Measurements from ENCODE around the gene CHDH.

The CHDH gene

DNA sequence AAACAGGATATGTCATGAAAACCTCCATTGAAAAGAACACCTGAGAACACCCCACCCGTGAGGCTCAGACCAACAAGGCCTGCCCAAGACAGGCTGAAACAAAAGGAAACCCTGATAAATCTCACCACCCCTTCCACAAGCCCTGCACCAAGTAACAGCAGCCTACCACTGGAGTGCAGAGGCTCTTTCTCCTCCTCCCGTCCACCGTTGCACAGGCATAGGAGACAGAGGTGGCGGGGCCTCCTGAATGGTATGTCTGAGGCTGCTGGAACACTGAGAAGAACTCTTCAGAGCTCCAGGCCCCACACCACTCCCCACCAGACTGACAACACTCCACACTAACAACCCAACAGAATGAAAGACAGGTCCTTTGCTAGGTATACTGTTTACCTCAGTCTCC, 21.4 kb downstream of the CHDH start:
- H3K27me3 ChIP-seq (replicated peaks), result no peaks in the 10 kb centered on the region
- H3K4me3 ChIP-seq (ENCODE audit: low read depth, low read length), result no peak overlapping the region
- in situ Hi-C loops (cut with HindIII; ENCODE audit: low pct_ligation_motif_present, low sequenced_read_pairs), result no loop called here
- DNase-seq, result no peak
- H3K36me3 ChIP-seq (replicated peaks), result no peaks in the 10 kb centered on the region
- TF ChIP-seq, protein P1, sequence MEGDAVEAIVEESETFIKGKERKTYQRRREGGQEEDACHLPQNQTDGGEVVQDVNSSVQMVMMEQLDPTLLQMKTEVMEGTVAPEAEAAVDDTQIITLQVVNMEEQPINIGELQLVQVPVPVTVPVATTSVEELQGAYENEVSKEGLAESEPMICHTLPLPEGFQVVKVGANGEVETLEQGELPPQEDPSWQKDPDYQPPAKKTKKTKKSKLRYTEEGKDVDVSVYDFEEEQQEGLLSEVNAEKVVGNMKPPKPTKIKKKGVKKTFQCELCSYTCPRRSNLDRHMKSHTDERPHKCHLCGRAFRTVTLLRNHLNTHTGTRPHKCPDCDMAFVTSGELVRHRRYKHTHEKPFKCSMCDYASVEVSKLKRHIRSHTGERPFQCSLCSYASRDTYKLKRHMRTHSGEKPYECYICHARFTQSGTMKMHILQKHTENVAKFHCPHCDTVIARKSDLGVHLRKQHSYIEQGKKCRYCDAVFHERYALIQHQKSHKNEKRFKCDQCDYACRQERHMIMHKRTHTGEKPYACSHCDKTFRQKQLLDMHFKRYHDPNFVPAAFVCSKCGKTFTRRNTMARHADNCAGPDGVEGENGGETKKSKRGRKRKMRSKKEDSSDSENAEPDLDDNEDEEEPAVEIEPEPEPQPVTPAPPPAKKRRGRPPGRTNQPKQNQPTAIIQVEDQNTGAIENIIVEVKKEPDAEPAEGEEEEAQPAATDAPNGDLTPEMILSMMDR (IDR thresholded peaks at IDR 0.05; ENCODE audit: low read depth, low read length, missing control alignments), result no peak
- H3K27ac ChIP-seq, result no peak overlapping the region

DNA sequence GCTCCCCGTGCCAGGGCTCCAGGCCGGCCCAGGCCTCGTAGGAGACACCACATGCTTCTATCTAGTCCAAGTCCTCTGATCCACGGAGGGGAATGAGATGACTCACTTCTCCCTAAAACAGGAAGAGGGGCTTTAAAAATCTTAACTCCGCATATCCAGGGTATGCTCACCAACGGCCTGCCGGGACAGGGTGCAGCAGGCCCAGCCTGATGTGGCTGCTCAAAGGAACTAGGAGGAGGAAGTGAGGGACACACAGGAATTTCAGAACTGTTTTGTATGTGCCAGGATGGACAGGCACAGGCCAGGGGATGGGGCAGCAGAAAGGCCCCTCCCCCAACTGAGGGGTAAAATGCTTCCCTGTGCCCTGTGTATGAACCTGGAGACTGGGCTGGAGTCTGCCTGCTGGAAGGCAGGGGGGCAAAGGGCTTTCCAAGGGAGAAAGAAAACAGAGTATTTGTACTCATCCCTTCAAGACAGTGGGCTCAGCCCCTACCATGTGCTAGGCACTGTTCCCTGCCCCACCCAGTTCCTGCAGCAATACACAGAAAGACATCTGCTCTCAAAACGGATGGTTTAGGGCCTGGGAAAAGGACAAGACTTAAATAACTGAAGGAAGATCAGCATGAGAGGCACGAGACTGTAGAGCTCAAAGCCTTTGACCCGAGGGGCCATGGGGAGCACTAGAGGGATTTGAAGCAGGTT, 22.1 kb downstream of the CHDH start:
- Histone ChIP-seq H3K27me3 (replicated peaks) (no peaks in the 10 kb centered on the region), H3K36me3 (replicated peaks) (no peaks in the 10 kb centered on the region), H3K4me3 (ENCODE audit: low read depth, low read length) (no peak overlapping the region), H3K27ac (no peak overlapping the region)
- TF ChIP-seq, protein P1 (IDR thresholded peaks at IDR 0.05; ENCODE audit: low read depth, low read length, missing control alignments), result no peak
- in situ Hi-C loops (cut with HindIII; ENCODE audit: low pct_ligation_motif_present, low sequenced_read_pairs), result no loop called here
- DNase-seq, result no peak

DNA sequence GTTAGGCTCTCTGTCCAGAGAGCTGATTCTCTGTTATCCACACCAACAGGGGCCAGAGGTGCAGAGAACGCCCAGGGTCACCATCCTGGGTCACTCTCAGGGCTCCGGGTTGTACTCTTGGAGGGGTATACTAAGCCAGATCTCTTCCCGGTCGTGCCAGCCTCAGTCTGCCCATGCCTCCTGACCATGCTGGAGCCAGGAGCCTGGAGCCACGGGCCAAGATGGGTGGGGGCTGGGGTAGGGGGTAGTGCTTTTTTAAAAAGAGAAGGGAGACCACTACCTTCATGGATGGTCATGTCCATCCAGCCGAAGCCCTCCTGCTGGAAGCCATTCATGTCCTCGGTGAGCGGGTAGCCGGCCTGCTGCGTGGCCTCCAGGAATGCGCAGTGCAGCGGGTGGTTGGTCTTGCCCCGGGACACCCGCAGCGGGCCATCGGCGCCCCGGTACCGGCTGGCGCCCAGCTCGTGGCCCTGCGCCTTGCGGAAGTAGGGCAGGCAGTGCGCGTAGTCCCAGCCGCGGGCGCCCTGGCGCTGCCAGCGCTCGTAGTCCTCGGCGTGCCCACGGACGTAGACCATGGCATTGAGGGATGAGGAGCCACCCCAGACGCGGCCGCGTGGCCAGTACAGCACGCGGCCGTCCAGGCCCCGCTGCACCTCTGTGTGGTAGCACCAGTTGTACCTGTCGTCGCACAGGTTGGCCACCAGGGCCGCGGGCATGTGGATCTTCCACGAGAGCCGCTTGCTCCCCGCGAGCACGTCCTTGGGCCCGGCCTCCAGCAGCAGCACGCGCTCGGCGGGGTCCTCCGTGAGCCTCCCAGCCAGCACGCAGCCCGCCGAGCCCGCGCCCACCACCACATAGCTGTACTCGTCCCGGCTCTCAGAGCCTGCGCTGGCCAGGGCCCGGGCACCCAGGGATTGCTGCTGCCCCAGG, 22.9 kb downstream of the CHDH start:
- no peak overlapping the region for H3K4me3 ChIP-seq (ENCODE audit: low read depth, low read length)
- in situ Hi-C loops (cut with HindIII; ENCODE audit: low pct_ligation_motif_present, low sequenced_read_pairs), result no loop called here
- no peaks in the 10 kb centered on the region for H3K36me3 ChIP-seq (replicated peaks)
- TF ChIP-seq, protein P1 (IDR thresholded peaks at IDR 0.05; ENCODE audit: low read depth, low read length, missing control alignments), result no peak
- no peak for DNase-seq
- no peaks in the 10 kb centered on the region for H3K27me3 ChIP-seq (replicated peaks)
- H3K27ac ChIP-seq, result no peak overlapping the region

DNA sequence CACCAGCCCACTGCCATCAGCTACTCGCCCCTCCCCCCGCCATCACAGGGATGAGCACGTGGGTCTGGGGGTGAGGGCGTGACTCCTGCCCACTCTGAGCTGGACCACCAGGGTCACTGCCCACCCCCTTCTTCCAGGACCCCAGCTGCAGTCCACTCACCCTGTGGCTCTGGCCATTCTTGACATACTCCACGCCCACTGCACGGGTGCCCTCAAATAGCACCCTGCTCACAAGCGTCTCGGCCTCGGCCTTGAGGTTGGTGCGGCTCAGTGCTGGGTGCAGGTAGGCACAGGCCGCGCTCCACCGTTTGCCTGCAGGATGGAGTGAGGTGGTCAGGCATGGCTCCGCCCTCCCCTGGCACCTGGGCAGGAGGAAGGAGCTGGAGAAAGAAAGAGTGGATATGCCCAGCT, 23.9 kb downstream of the CHDH start:
- in situ Hi-C loops (cut with HindIII; ENCODE audit: low pct_ligation_motif_present, low sequenced_read_pairs), result no loop called here
- Histone ChIP-seq H3K27ac (no peak overlapping the region), H3K27me3 (replicated peaks) (no peaks in the 10 kb centered on the region), H3K4me3 (ENCODE audit: low read depth, low read length) (no peak overlapping the region), H3K36me3 (replicated peaks) (no peaks in the 10 kb centered on the region)
- DNase-seq, result no peak
- TF ChIP-seq, protein P1 (IDR thresholded peaks at IDR 0.05; ENCODE audit: low read depth, low read length, missing control alignments), result no peak

DNA sequence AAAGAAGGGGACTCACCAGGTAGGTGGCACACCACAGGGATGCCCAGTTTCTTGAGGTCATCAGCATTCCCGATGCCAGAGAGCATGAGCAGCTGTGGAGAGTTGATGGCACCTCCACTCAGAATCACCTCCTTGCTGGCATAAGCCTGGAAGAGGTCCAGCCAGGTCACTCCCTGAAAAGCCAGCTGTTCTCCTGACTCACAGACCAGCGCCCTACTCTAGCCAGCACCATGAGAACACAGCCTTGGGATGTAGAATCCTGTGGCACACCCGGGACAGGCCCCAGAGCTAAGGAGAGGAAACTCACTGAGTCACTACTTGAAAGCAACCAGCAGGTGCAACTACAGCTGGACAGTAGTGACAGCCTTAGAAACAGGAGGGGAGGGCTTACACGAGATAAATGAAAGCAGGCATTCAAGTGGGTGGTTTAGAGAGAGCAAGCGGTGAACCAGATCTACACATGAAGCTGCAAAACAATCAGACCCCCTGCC, 24.5 kb downstream of the CHDH start:
- Histone ChIP-seq H3K27me3 (replicated peaks) (no peaks in the 10 kb centered on the region), H3K4me3 (ENCODE audit: low read depth, low read length) (no peak overlapping the region), H3K36me3 (replicated peaks) (no peaks in the 10 kb centered on the region), H3K27ac (no peak overlapping the region)
- TF ChIP-seq, protein P1 (IDR thresholded peaks at IDR 0.05; ENCODE audit: low read depth, low read length, missing control alignments), result no peak
- no peak for DNase-seq
- in situ Hi-C loops (cut with HindIII; ENCODE audit: low pct_ligation_motif_present, low sequenced_read_pairs), result no loop called here

All from brain microvascular endothelial cell (primary cell).